Trophoblast cell (in vitro differentiated cells and primary cell): ENCODE data around the gene EDC3.
"Not testable (repeated sequence)": the region's sequence is repeated elsewhere in the genome, so short reads cannot be mapped to it uniquely, and the experiment has no call there.

Experiments used
- DNase-seq, 2 donors: peaks; one replicate each; pipeline ENCODE4 v3.0.0-alpha.2; 2016
- H2AFZ ChIP-seq: 2 replicates; pipeline ENCODE4 v1.6.1; 2013; ENCODE audit warnings: low read length, moderate library complexity, mild to moderate bottlenecking; ENCODE audit not compliant: insufficient read depth, poor library complexity
- H2AK5ac ChIP-seq: 2 replicates; pipeline ENCODE4 v1.6.1; 2013; ENCODE audit warnings: mild to moderate bottlenecking, low read length
- H2BK120ac ChIP-seq: 2 replicates; pipeline ENCODE4 v1.6.1; 2013; ENCODE audit warnings: low read length, mild to moderate bottlenecking, moderate library complexity; ENCODE audit not compliant: insufficient read depth, poor library complexity
- H2BK12ac ChIP-seq: 2 replicates; pipeline ENCODE4 v1.6.1; 2013; ENCODE audit warnings: mild to moderate bottlenecking, low read length, moderate library complexity
- H2BK5ac ChIP-seq: 2 replicates; pipeline ENCODE4 v1.6.1; 2013; ENCODE audit warnings: low read length, low read depth, moderate library complexity, mild to moderate bottlenecking; ENCODE audit not compliant: poor library complexity
- H3K14ac ChIP-seq: 2 replicates; pipeline ENCODE4 v1.6.1; 2013; ENCODE audit warnings: mild to moderate bottlenecking, low read length
- H3K18ac ChIP-seq: 2 replicates; pipeline ENCODE4 v1.6.1; 2013; ENCODE audit warnings: mild to moderate bottlenecking, low read length
- H3K23ac ChIP-seq: 2 replicates; pipeline ENCODE4 v1.6.1; 2013; ENCODE audit warnings: low read length
- H3K27ac ChIP-seq: 2 replicates; pipeline ENCODE4 v1.5.1; 2013; ENCODE audit warnings: low read depth, mild to moderate bottlenecking, inconsistent platforms, low read length, moderate library complexity
- H3K27me3 ChIP-seq: 2 replicates; pipeline ENCODE4 v1.6.1; 2013; ENCODE audit warnings: inconsistent platforms, mild to moderate bottlenecking, low read length, moderate library complexity; ENCODE audit not compliant: insufficient read depth
- H3K36me3 ChIP-seq, 2 experiments: 1 replicate in 1 of 2; 2 replicates in 1 of 2; pipeline ENCODE4 v1.6.1; 2013; ENCODE audit warnings: low read length in 2 of 2, mild to moderate bottlenecking in 2 of 2, moderate library complexity in 1 of 2; ENCODE audit not compliant: insufficient read depth in 2 of 2, control insufficient read depth in 1 of 2
- H3K4ac ChIP-seq: 2 replicates; pipeline ENCODE4 v1.6.1; 2013; ENCODE audit warnings: low read depth, mild to moderate bottlenecking, low read length, moderate library complexity
- H3K4me1 ChIP-seq, 2 experiments: 1 replicate in 1 of 2; 2 replicates in 1 of 2; pipeline ENCODE4 v1.6.1; 2013; ENCODE audit warnings: low read length in 2 of 2, mild to moderate bottlenecking in 2 of 2, moderate library complexity in 1 of 2; ENCODE audit not compliant: insufficient read depth in 2 of 2, control insufficient read depth in 1 of 2
- H3K4me2 ChIP-seq: 2 replicates; pipeline ENCODE4 v1.6.1; 2013; ENCODE audit warnings: inconsistent platforms, mild to moderate bottlenecking, low read length, moderate library complexity
- H3K4me3 ChIP-seq: 2 replicates; pipeline ENCODE4 v1.5.1; 2013; ENCODE audit warnings: mild to moderate bottlenecking, low read depth, low read length, inconsistent platforms
- H3K79me1 ChIP-seq: one replicate; pipeline ENCODE4 v1.6.1; 2013; ENCODE audit warnings: low read length
- H3K79me2 ChIP-seq: 2 replicates; pipeline ENCODE4 v1.6.1; 2013; ENCODE audit warnings: low read length, mild to moderate bottlenecking; ENCODE audit not compliant: control insufficient read depth, insufficient read depth, poor library complexity
- H3K9ac ChIP-seq: 2 replicates; pipeline ENCODE4 v1.6.1; 2013; ENCODE audit warnings: mild to moderate bottlenecking, low read length
- H3K9me3 ChIP-seq: 2 replicates; pipeline ENCODE4 v1.6.1; 2013; ENCODE audit warnings: low read depth, mild to moderate bottlenecking, control low read depth, inconsistent platforms, low read length; ENCODE audit not compliant: insufficient read depth
- H4K12ac ChIP-seq: 2 replicates; pipeline ENCODE4 v1.6.1; 2013; ENCODE audit warnings: low read depth, mild to moderate bottlenecking, low read length, moderate library complexity
- H4K8ac ChIP-seq: 2 replicates; pipeline ENCODE4 v1.6.1; 2013; ENCODE audit warnings: low read depth, mild to moderate bottlenecking, low read length, moderate library complexity
- H4K91ac ChIP-seq: one replicate; pipeline ENCODE4 v1.6.1; 2013; ENCODE audit warnings: low read depth, mild to moderate bottlenecking, low read length, moderate library complexity
- WGBS: extraction: QIAGEN DNeasy Blood & Tissue Kit; methylation state at CpG from one replicate; pipeline ENCODE4 v1.1.7; 2013; ENCODE audit warnings: missing lambda C conversion rate; ENCODE audit not compliant: insufficient read length, insufficient coverage; ENCODE audit errors: extremely low coverage; 5-methylcytosine and 5-hydroxymethylcytosine counted together

The EDC3 gene

DNA sequence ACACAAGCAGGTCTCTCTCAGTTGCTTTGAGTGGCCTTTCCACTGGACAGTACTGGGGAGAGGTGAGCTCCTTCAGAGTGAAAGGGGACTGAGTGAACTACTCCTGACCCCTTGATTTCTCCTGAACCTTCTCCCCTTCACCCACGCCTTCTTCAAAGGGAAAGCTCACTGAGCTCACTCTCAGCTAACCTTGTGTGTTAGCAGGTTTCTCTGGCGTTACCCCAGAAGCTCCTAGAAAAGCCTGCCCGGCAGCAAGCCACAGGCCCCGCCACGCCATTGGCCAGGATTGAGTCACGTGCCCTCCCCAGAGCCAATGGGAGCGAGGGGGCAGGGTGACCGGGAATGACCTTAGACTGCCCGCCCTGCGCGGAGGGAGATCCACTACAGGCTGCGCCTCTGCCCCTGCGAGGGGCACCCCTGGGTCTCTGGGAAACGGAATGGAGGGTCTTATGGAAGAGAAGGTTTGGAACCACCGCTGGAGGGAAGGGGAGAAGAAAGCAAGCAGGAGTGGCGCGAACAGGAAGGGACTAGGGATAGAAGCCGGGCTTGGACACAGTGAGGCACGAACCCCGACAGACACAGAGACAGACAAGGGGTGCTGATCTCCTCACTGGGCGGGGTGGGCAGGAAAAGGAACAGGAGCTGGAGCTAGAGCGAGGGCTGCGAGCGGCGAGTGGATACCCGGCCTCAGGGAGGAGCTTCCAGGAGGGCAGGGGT, 97.5 kb downstream of the EDC3 start:
- no peak overlapping the region for H3K4ac ChIP-seq
- H4K91ac ChIP-seq: no peak overlapping the region
- H3K4me3 ChIP-seq: no peak overlapping the region
- no peak overlapping the region for H3K27ac ChIP-seq
- H4K8ac ChIP-seq: no peak overlapping the region
- H3K9ac ChIP-seq: no peak overlapping the region
- no peaks in the 10 kb centered on the region for H3K79me2 ChIP-seq
- H3K23ac ChIP-seq: no peak overlapping the region
- H3K79me1 ChIP-seq: no peaks in the 10 kb centered on the region
- H2BK5ac ChIP-seq: no peak overlapping the region
- H3K18ac ChIP-seq: no peak overlapping the region
- H3K4me2 ChIP-seq: peak overlapping the region; percentile 53
- H2AFZ ChIP-seq: no peak overlapping the region
- H2BK12ac ChIP-seq: no peak overlapping the region
- DNase-seq: peak; percentile 68 to 83
- peaks cover 3% of the 10 kb centered on the region for H3K9me3 ChIP-seq
- peaks cover 40 to 52% of the 10 kb centered on the region in 2 experiments for H3K36me3 ChIP-seq
- no peak overlapping the region for H4K12ac ChIP-seq
- H3K27me3 ChIP-seq: no peaks in the 10 kb centered on the region
- WGBS: no CpG with 5 or more reads among the region's 26 CpGs
- no peak overlapping the region for H3K14ac ChIP-seq
- H2AK5ac ChIP-seq: no peak overlapping the region
- H3K4me1 ChIP-seq: peaks cover 3 to 4% of the 10 kb centered on the region in 2 experiments
- no peak overlapping the region for H2BK120ac ChIP-seq

DNA sequence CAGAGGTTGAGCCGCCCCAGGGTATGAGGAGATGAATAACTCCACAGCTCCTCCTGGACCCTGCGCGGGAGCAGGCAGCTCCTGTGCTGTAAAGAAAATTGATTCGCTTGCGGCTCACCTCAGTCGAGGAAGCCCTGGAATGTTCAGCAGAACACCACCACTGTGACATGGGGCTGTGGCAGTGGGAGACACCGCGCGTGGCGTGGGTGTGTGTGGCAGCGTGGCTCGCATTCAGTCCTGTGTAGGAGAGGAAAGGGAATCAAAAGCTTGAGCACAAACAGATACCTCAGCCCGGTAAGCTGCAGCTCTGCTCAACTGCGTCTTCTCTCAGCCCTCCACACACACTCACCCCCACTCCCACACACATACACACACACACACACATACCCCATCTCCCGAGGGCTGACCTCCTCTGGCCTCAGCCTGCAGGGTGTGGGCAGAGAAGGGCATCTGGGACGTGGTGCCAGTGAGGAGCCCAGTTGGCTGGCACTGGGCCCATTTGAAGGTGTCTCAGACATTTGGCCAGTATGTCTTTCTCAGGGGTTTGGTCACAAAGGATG, 98.6 kb downstream of the EDC3 start:
- not testable (repeated sequence) for H3K14ac ChIP-seq, H2BK5ac ChIP-seq, H3K27ac ChIP-seq, H3K23ac ChIP-seq, H3K9ac ChIP-seq, H3K79me1 ChIP-seq, H4K91ac ChIP-seq, DNase-seq, H3K27me3 ChIP-seq, H3K4me2 ChIP-seq, H3K18ac ChIP-seq, H3K4me3 ChIP-seq, H3K79me2 ChIP-seq, H3K4ac ChIP-seq, H4K8ac ChIP-seq, H2AK5ac ChIP-seq, H2AFZ ChIP-seq, H4K12ac ChIP-seq, H3K9me3 ChIP-seq, H2BK120ac ChIP-seq, H2BK12ac ChIP-seq
- H3K36me3 ChIP-seq: peaks cover 51 to 63% of the 10 kb centered on the region in 2 experiments
- peaks cover 14 to 15% of the 10 kb centered on the region in 2 experiments for H3K4me1 ChIP-seq
- no CpG with 5 or more reads among the region's 16 CpGs for whole genome bisulfite sequencing

- H2BK5ac ChIP-seq, H3K4me3 ChIP-seq, H4K8ac ChIP-seq, H2AFZ ChIP-seq, H3K27ac ChIP-seq, H3K9me3 ChIP-seq, H3K23ac ChIP-seq, H2BK120ac ChIP-seq, H3K18ac ChIP-seq, H3K9ac ChIP-seq, H2AK5ac ChIP-seq, H3K79me2 ChIP-seq, H4K91ac ChIP-seq, H3K79me1 ChIP-seq, H3K4me2 ChIP-seq, DNase-seq, H3K27me3 ChIP-seq, H2BK12ac ChIP-seq, H3K14ac ChIP-seq, H4K12ac ChIP-seq, H3K4ac ChIP-seq: not testable (repeated sequence)
- Histone ChIP-seq H3K4me1 (peaks cover 17 to 20% of the 10 kb centered on the region in 2 experiments), H3K36me3 (peaks cover 54 to 67% of the 10 kb centered on the region in 2 experiments)
- no CpG with 5 or more reads among the region's 11 CpGs for WGBS
These were observed 99.1 kb downstream of the EDC3 start for GRCh38 chr15:74596736-74597135.

DNA sequence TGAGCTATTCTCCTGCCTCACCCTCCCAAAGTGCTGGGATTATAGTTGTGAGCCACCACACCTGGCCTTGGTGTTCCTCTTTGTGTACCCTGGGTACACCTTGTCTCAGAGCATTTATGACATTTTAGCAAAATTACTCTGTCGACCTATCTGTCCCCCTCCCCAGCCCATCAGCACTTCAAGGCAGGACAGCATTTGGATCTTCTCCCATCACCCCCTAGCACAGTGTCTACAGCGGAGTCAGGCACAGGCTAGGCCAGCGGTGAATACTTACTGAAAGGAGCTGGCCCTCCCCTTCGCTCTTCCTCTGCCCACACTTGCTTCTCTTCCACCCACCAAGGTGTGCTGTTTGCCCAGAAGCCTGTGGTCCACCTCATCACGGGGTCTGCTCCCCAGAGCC, 100.6 kb downstream of the EDC3 start:
- no peak overlapping the region for H2BK12ac ChIP-seq
- peaks cover 3% of the 10 kb centered on the region for H3K9me3 ChIP-seq
- no peak overlapping the region for H3K4me3 ChIP-seq
- H3K18ac ChIP-seq: no peak overlapping the region
- no peak overlapping the region for H2BK120ac ChIP-seq
- no peak overlapping the region for H3K4ac ChIP-seq
- no peak overlapping the region for H4K91ac ChIP-seq
- H3K79me2 ChIP-seq: no peaks in the 10 kb centered on the region
- no peak overlapping the region for H2AK5ac ChIP-seq
- H3K9ac ChIP-seq: no peak overlapping the region
- no peaks in the 10 kb centered on the region for H3K27me3 ChIP-seq
- H4K12ac ChIP-seq: no peak overlapping the region
- peaks cover 21 to 25% of the 10 kb centered on the region in 2 experiments for H3K4me1 ChIP-seq
- H3K4me2 ChIP-seq: no peak overlapping the region
- H3K27ac ChIP-seq: no peak overlapping the region
- DNase-seq: no peak
- H2AFZ ChIP-seq: no peak overlapping the region
- H4K8ac ChIP-seq: no peak overlapping the region
- H2BK5ac ChIP-seq: no peak overlapping the region
- peaks cover 7% of the 10 kb centered on the region for H3K79me1 ChIP-seq
- H3K14ac ChIP-seq: no peak overlapping the region
- H3K23ac ChIP-seq: no peak overlapping the region
- peaks cover 65 to 81% of the 10 kb centered on the region in 2 experiments for H3K36me3 ChIP-seq
- no CpG with 5 or more reads among the region's 5 CpGs for WGBS
